ENCODE measurements around the gene SDHAF2. TPM values are rescaled to one million over a fixed set of nuclear protein-coding genes. Genes with fewer than 3 reads are reported as not detected.

Gene SDHAF2
- total RNA-seq, 1 experiment from 2014 or later = 34.0 TPM

GRCh38 chr11:61390161-61390560 lies 39.8 kb upstream of the SDHAF2 start:
- no peak overlapping the region for H3K4me2 ChIP-seq (ENCODE audit: low read length)
- ATAC-seq = no peak
- H3K27ac ChIP-seq (ENCODE audit: low read depth, low read length) = no peak overlapping the region
- intact Hi-C loops (cut with micrococcal nuclease) = no loop called here
- H2AFZ ChIP-seq (ENCODE audit: low read depth, low read length, poor library complexity, severe bottlenecking) = no peak overlapping the region
- H4K20me1 ChIP-seq (ENCODE audit: insufficient read depth) = no peaks in the 10 kb centered on the region
- no peaks in the 10 kb centered on the region for H3K79me2 ChIP-seq (ENCODE audit: insufficient read depth, low read length)
- ChIA-PET POLR2A (interaction anchor here (0.6 kb wide), 1 partner anchor 614 kb away, joined by 4 read pairs; no protein-coding TSS in a partner anchor), RAD21 (ENCODE audit: low non-redundant PET in 1 of 2, low total read pairs in 2 of 2, uncharacterized antibody in 2 of 2, unreplicated experiment in 2 of 2) (no interaction called here), CTCF (no interaction called here)
- no TSS peak for BruUV-seq (replicated peaks)
- no peaks in the 10 kb centered on the region for H3K27me3 ChIP-seq (ENCODE audit: insufficient read depth, low read length)
- H3K36me3 ChIP-seq (ENCODE audit: control insufficient read depth in 1 of 2, insufficient read depth in 2 of 2, low read length in 2 of 2) = peaks cover 0 to 4% of the 10 kb centered on the region in 2 experiments; a peak in 3 of 4 replicates
- no peaks in the 10 kb centered on the region for H3K9me3 ChIP-seq (ENCODE audit: control insufficient read depth in 1 of 2, insufficient read depth in 1 of 2, low read depth in 1 of 2, low read length in 2 of 2)
- no peak overlapping the region for H3K4me3 ChIP-seq (replicated peaks in 1 of 2; ENCODE audit: low read depth in 1 of 2, low read length in 2 of 2)
- DNase-seq (ENCODE audit: low read depth, low spot score) = no peak
- H3K9me2 ChIP-seq (ENCODE audit: insufficient read depth) = no peaks in the 10 kb centered on the region
- H3K9ac ChIP-seq (ENCODE audit: low read length) = no peak overlapping the region
- no peak for TF ChIP-seq SRF (IDR thresholded peaks at IDR 0.05; ENCODE audit: low read depth)
- no peak for TF ChIP-seq CBX3 (IDR thresholded peaks at IDR 0.05; ENCODE audit: low read depth)
- no peak for TF ChIP-seq EZH2 (IDR thresholded peaks at IDR 0.05)
- TF ChIP-seq ELF1 (IDR thresholded peaks at IDR 0.05; ENCODE audit: borderline replicate concordance, low read depth) = no peak
- TF ChIP-seq ATF3 (IDR thresholded peaks at IDR 0.05) = no peak
- peaks cover 3 to 16% of the 10 kb centered on the region in 2 experiments for H3K4me1 ChIP-seq (ENCODE audit: control insufficient read depth in 1 of 2, insufficient read depth in 2 of 2, low read length in 2 of 2)

DNA sequence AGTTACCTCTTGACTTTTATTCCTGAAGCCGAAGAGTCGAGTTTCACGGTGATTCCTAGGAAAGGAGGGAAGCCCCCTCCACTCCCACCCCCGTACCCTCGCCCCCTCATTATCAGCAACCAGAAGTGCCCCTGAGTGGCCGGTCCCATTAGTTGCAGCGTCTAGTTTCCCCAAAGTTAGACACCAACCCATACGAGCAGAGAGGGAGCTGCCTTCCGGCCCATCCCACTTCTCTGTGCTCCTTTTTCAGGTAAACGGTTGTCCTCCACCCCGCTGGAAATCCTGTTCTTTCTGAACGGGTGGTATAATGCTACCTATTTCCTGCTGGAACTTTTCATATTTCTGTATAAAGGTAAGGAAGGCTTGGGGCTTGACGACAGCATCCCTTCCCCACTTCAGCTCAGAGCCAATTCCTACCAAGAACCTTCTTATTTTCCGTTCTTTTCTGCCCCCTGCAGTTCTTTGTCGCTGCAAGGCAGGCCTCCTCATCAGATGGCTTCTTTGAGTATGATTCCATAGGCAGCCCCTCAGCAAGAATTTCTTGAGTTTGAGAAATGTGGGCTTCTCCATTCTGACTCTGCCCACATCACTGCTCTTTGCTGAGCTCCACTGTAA lies 36.8 kb upstream of the SDHAF2 start:
- peak overlapping the region; percentile 76 to 81 for H3K4me3 ChIP-seq (replicated peaks in 1 of 2; ENCODE audit: low read depth in 1 of 2, low read length in 2 of 2)
- H3K9ac ChIP-seq (ENCODE audit: low read length) = peak overlapping the region; percentile 75
- H3K4me1 ChIP-seq (ENCODE audit: control insufficient read depth in 1 of 2, insufficient read depth in 2 of 2, low read length in 2 of 2) = peaks cover 3 to 16% of the 10 kb centered on the region in 2 experiments
- BruUV-seq (replicated peaks) = no TSS peak
- H3K27me3 ChIP-seq (ENCODE audit: insufficient read depth, low read length) = no peaks in the 10 kb centered on the region
- H3K79me2 ChIP-seq (ENCODE audit: insufficient read depth, low read length) = no peaks in the 10 kb centered on the region
- RAD21 ChIA-PET (ENCODE audit: low non-redundant PET in 1 of 2, low total read pairs in 2 of 2, uncharacterized antibody in 2 of 2, unreplicated experiment in 2 of 2) = interaction anchor here (0.7 to 0.9 kb wide), 2 partner anchors 7 to 36 kb away, joined by 3 to 4 read pairs; no protein-coding TSS in a partner anchor
- H4K20me1 ChIP-seq (ENCODE audit: insufficient read depth) = no peaks in the 10 kb centered on the region
- H3K4me2 ChIP-seq (ENCODE audit: low read length) = peak overlapping the region; percentile 81
- peak overlapping the region; percentile 60 for H2AFZ ChIP-seq (ENCODE audit: low read depth, low read length, poor library complexity, severe bottlenecking)
- POLR2A ChIA-PET = interaction anchor here (0.6 to 1.6 kb wide), 6 partner anchors 9 to 111 kb away, joined by 3 to 8 read pairs (median 4); partner anchors contain the start of gene TMEM138
- CTCF ChIA-PET = interaction anchor here (0.7 to 3.0 kb wide), 4 partner anchors 11 to 562 kb away, joined by 3 to 14 read pairs (median 4); no protein-coding TSS in a partner anchor
- ATAC-seq = peak; percentile 50
- H3K27ac ChIP-seq (ENCODE audit: low read depth, low read length) = peak overlapping the region; percentile 90
- H3K9me3 ChIP-seq (ENCODE audit: control insufficient read depth in 1 of 2, insufficient read depth in 1 of 2, low read depth in 1 of 2, low read length in 2 of 2) = no peaks in the 10 kb centered on the region
- peaks cover 0 to 4% of the 10 kb centered on the region in 2 experiments; a peak in 3 of 4 replicates for H3K36me3 ChIP-seq (ENCODE audit: control insufficient read depth in 1 of 2, insufficient read depth in 2 of 2, low read length in 2 of 2)
- intact Hi-C loops (cut with micrococcal nuclease) = loop anchor here (2.0 kb wide), 1 partner anchor 60 kb away; the partner anchor contains the start of genes DDB1 and TKFC
- peak; percentile 49 for TF ChIP-seq RAD21 (IDR thresholded peaks at IDR 0.05; ENCODE audit: low read depth)
- TF ChIP-seq CTCF (IDR thresholded peaks at IDR 0.05 in 2 of 3, conservative IDR thresholded peaks at IDR 0.05 in 1 of 3; ENCODE audit: borderline replicate concordance in 1 of 3, insufficient read depth in 1 of 3, low read depth in 2 of 3, low read length in 2 of 3) = peak; percentile 16 to 32 (median 19); a peak in 3 of 6 replicates
- no peak for TF ChIP-seq EZH2phosphoT487 (IDR thresholded peaks at IDR 0.05; ENCODE audit: borderline replicate concordance)
- no peak for TF ChIP-seq ELF1 (IDR thresholded peaks at IDR 0.05; ENCODE audit: borderline replicate concordance, low read depth)
- no peak for TF ChIP-seq ZNF274 (IDR thresholded peaks at IDR 0.05; ENCODE audit: low read depth, low read length)
- no peaks in the 10 kb centered on the region for H3K9me2 ChIP-seq (ENCODE audit: insufficient read depth)
- no peak for DNase-seq (ENCODE audit: low read depth, low spot score)
